Caco-2 (cell line): ENCODE results near the gene DLX1. TPM values are rescaled to one million over a fixed set of nuclear protein-coding genes. Genes with fewer than 3 reads are reported as not detected.
"Not testable (repeated sequence)": the region's sequence is repeated elsewhere in the genome, so short reads cannot be mapped to it uniquely, and the experiment has no call there.

ENCODE experiments used
- BruUV-seq: library from RNA; stranded (reverse); fragments of 400-500 nt; replicated peaks from 2 replicates; lab custom pipeline; 2021; lab: Mats Ljungman, UMichigan
- CTCF ChIA-PET: fragments of 300-600 bp; sonication (Branson Sonifier 250); formaldehyde crosslinking; loops from one replicate; lab custom pipeline; 2022; ENCODE audit warnings: antibody characterized with exemption; lab: Charles Lee
- POLR2A ChIA-PET: fragments of 300-600 bp; sonication (Branson Sonifier 250); formaldehyde crosslinking; loops from one replicate; lab custom pipeline; 2022; ENCODE audit warnings: antibody characterized with exemption; lab: Charles Lee
- DNase-seq, 2 experiments: peaks; one replicate each; pipeline versions ENCODE4 v3.0.0 to v3.0.0-alpha.2; 2020 to 2022
- H3K27me3 ChIP-seq: replicated peaks from 2 replicates; pipeline ENCODE4 v1.6.0; 2011; ENCODE audit warnings: low read length; ENCODE audit not compliant: control insufficient read depth, insufficient read depth
- H3K36me3 ChIP-seq: 2 replicates; pipeline ENCODE4 v1.5.1; 2011; ENCODE audit warnings: low read length; ENCODE audit not compliant: control insufficient read depth, insufficient read depth
- H3K4me1 ChIP-seq: fragments of 250-450 bp; sonication (Bioruptor Pico); 2 replicates; pipeline ENCODE4 v1.5.1; 2020; ENCODE audit warnings: mild to moderate bottlenecking
- H3K4me3 ChIP-seq: 2 replicates; pipeline ENCODE4 v1.5.1; 2011; ENCODE audit warnings: low read depth, mild to moderate bottlenecking, control low read depth, low read length
- H3K9me3 ChIP-seq: fragments of 250-450 bp; sonication (Bioruptor Pico); 2 replicates; pipeline ENCODE4 v1.5.1; 2020; ENCODE audit warnings: mild to moderate bottlenecking, moderate library complexity
- H3K27ac Mint-ChIP-seq: one replicate; pipeline ENCODE4 v1.8.0; 2022; ENCODE audit warnings: mixed read lengths; ENCODE audit not compliant: unreplicated experiment
- H3K27me3 Mint-ChIP-seq: one replicate; pipeline ENCODE4 v1.8.0; 2022; ENCODE audit warnings: mixed read lengths; ENCODE audit not compliant: insufficient read depth, unreplicated experiment
- H3K36me3 Mint-ChIP-seq: one replicate; pipeline ENCODE4 v1.8.0; 2022; ENCODE audit warnings: mild to moderate bottlenecking, mixed read lengths; ENCODE audit not compliant: insufficient read depth, unreplicated experiment
- H3K4me1 Mint-ChIP-seq: one replicate; pipeline ENCODE4 v1.8.0; 2022; ENCODE audit warnings: low read depth, mixed read lengths; ENCODE audit not compliant: unreplicated experiment
- H3K4me3 Mint-ChIP-seq: one replicate; pipeline ENCODE4 v1.8.0; 2022; ENCODE audit warnings: mild to moderate bottlenecking, moderate library complexity, mixed read lengths; ENCODE audit not compliant: unreplicated experiment
- H3K9me3 Mint-ChIP-seq: one replicate; pipeline ENCODE4 v1.8.0; 2022; ENCODE audit warnings: mixed read lengths; ENCODE audit not compliant: unreplicated experiment
- intact Hi-C: fragments of 100-400 bp; cut with micrococcal nuclease; formaldehyde crosslinking; loops from one replicate; pipeline ENCODE4 v1.10.0; 2022; ENCODE audit not compliant: unreplicated experiment
- total RNA-seq: library from RNA; stranded (reverse); gene quantifications from 2 replicates; pipeline ENCODE4 v1.2.3, GENCODE V29; 2022
- TF ChIP-seq, protein P1 (sequence below), 2 experiments: fragments of 200-600 bp in 1 of 2; IDR thresholded peaks; 1 replicate in 1 of 2; 2 replicates in 1 of 2; pipeline versions ENCODE4 v1.5.1 to v1.8.0; 2011 to 2022; ENCODE audit warnings: antibody characterized with exemption in 1 of 2, control low read depth in 1 of 2, inconsistent platforms in 1 of 2, low read depth in 1 of 2, low read length in 1 of 2, mild to moderate bottlenecking in 1 of 2, moderate library complexity in 1 of 2; ENCODE audit not compliant: insufficient read depth in 1 of 2, severe bottlenecking in 1 of 2, unreplicated experiment in 1 of 2

The DLX1 gene
- total RNA-seq, 1 experiment from 2014 or later, result 1.2 TPM

GRCh38 chr2:172058660-172059059 lies 26.6 kb upstream of the DLX1 start:
- Histone ChIP-seq H3K36me3 (no peaks in the 10 kb centered on the region), H3K27me3 (no peaks in the 10 kb centered on the region), H3K4me3 (no peak overlapping the region), H3K4me1 (no peaks in the 10 kb centered on the region), H3K9me3 (no peaks in the 10 kb centered on the region)
- BruUV-seq, result no TSS peak
- intact Hi-C loops, result no loop called here
- TF ChIP-seq, protein P1, sequence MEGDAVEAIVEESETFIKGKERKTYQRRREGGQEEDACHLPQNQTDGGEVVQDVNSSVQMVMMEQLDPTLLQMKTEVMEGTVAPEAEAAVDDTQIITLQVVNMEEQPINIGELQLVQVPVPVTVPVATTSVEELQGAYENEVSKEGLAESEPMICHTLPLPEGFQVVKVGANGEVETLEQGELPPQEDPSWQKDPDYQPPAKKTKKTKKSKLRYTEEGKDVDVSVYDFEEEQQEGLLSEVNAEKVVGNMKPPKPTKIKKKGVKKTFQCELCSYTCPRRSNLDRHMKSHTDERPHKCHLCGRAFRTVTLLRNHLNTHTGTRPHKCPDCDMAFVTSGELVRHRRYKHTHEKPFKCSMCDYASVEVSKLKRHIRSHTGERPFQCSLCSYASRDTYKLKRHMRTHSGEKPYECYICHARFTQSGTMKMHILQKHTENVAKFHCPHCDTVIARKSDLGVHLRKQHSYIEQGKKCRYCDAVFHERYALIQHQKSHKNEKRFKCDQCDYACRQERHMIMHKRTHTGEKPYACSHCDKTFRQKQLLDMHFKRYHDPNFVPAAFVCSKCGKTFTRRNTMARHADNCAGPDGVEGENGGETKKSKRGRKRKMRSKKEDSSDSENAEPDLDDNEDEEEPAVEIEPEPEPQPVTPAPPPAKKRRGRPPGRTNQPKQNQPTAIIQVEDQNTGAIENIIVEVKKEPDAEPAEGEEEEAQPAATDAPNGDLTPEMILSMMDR (IDR thresholded peaks at IDR 0.05; ENCODE audit: insufficient read depth in 1 of 2, low read depth in 1 of 2, low read length in 1 of 2, severe bottlenecking in 1 of 2, unreplicated experiment in 1 of 2), result no peak
- H3K4me1 Mint-ChIP-seq, result no peaks in the 10 kb centered on the region
- POLR2A ChIA-PET, result no interaction called here
- no peaks in the 10 kb centered on the region for H3K36me3 Mint-ChIP-seq
- H3K4me3 Mint-ChIP-seq, result no peak overlapping the region
- CTCF ChIA-PET, result interaction anchor here (0.6 kb wide), 1 partner anchor 46 kb away, joined by 3 read pairs; no protein-coding TSS in a partner anchor
- H3K27me3 Mint-ChIP-seq, result no peaks in the 10 kb centered on the region
- no peaks in the 10 kb centered on the region for H3K9me3 Mint-ChIP-seq
- DNase-seq, result no peak
- no peak overlapping the region for H3K27ac Mint-ChIP-seq

DNA sequence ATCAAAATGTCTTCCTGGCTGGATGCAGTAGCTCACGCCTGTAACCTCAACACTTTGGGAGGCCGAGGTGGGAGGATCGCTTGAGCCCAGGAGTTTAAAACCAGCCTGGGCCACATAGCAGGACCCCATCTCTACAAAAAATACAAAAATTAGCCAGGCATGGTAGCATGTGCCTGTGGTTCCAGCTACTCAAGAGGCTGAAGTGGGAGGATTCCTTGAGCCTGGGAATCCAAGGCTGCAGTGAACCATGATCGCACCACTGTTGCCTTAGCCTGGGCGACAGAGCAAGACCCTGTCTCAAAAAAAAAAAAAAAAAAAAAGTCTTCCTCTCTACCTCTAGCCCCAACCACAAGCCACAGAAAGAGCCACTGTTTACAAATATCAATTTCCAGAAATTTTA lies 25.2 kb upstream of the DLX1 start:
- H3K4me1 ChIP-seq, H3K27ac Mint-ChIP-seq, H3K9me3 ChIP-seq, POLR2A ChIA-PET, H3K27me3 ChIP-seq, intact Hi-C loops, H3K4me1 Mint-ChIP-seq, H3K4me3 ChIP-seq, BruUV-seq, DNase-seq, H3K36me3 Mint-ChIP-seq, H3K9me3 Mint-ChIP-seq, H3K27me3 Mint-ChIP-seq, H3K36me3 ChIP-seq, H3K4me3 Mint-ChIP-seq: not testable (repeated sequence)
- CTCF ChIA-PET, result interaction anchor here (0.7 kb wide), 1 partner anchor 31 kb away, joined by 4 read pairs; no protein-coding TSS in a partner anchor

DNA sequence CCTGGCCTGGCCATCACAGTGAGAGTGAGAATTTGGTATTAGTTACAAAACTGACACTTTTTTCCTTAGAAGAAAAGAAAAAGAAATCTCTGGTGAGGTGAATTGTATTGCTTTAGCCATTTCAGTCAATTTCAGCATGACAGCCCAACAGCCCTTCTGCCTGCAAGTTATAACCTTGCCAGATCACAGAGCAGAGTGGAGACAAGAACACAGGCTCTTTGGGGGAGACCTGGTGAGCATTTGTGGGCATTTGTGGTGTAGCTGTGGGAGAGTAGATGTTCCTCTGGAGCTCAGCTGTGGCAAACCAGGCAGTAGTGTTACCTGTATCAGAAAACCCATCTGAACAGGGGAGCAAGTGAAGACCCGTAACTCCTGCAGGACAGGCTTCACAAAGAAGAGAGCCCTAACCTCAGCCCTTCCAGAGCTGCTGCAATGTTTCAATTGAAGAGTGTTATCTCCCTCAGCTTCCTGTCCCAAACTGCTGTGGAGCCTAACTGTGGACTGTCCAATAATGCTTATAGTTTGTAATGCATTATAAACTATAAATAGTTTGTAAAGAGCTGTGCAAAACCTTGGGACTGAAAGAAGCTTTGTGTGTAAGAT lies 22.8 kb upstream of the DLX1 start:
- Mint-ChIP-seq H3K36me3 (no peaks in the 10 kb centered on the region), H3K27me3 (no peaks in the 10 kb centered on the region), H3K4me1 (no peaks in the 10 kb centered on the region), H3K4me3 (no peak overlapping the region), H3K9me3 (no peaks in the 10 kb centered on the region), H3K27ac (no peak overlapping the region)
- TF ChIP-seq, protein P1 (IDR thresholded peaks at IDR 0.05; ENCODE audit: insufficient read depth in 1 of 2, low read depth in 1 of 2, low read length in 1 of 2, severe bottlenecking in 1 of 2, unreplicated experiment in 1 of 2), result no peak
- BruUV-seq, result no TSS peak
- DNase-seq, result no peak
- intact Hi-C loops, result no loop called here
- Histone ChIP-seq H3K4me3 (no peak overlapping the region), H3K27me3 (no peaks in the 10 kb centered on the region), H3K4me1 (no peaks in the 10 kb centered on the region), H3K9me3 (no peaks in the 10 kb centered on the region), H3K36me3 (no peaks in the 10 kb centered on the region)
- ChIA-PET CTCF (no interaction called here), POLR2A (no interaction called here)
